ENCODE results near the gene CIITA.

DNA sequence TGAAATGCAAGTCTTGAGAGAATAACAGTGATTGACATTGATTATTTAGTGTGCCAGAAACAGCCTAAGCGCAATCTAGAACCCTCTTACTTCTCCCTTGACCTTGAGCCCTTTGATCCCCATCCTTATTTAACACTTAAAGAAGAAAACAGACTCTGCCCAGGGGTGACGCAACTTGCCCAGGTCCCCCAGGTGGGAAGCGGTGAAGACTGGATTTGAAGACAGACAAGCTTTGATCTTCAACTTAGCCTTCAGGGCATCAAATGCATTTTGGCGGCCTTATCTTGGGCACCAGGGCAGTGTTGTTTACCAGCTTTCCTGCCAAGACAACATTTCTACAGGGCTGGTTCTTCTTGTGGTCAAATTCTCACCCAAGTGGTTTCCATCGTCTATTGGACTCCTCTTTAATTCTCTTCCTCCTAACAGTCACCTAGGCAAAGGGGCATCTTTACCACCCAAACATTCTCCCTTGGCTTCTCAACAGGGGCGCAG, 8.9 kb upstream of the CIITA start:
- TF ChIP-seq, protein P1, sequence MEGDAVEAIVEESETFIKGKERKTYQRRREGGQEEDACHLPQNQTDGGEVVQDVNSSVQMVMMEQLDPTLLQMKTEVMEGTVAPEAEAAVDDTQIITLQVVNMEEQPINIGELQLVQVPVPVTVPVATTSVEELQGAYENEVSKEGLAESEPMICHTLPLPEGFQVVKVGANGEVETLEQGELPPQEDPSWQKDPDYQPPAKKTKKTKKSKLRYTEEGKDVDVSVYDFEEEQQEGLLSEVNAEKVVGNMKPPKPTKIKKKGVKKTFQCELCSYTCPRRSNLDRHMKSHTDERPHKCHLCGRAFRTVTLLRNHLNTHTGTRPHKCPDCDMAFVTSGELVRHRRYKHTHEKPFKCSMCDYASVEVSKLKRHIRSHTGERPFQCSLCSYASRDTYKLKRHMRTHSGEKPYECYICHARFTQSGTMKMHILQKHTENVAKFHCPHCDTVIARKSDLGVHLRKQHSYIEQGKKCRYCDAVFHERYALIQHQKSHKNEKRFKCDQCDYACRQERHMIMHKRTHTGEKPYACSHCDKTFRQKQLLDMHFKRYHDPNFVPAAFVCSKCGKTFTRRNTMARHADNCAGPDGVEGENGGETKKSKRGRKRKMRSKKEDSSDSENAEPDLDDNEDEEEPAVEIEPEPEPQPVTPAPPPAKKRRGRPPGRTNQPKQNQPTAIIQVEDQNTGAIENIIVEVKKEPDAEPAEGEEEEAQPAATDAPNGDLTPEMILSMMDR (IDR thresholded peaks at IDR 0.05; ENCODE audit: insufficient read depth, low read length, poor library complexity, severe bottlenecking) = no peak
- TF ChIP-seq EZH2phosphoT487 (conservative IDR thresholded peaks at IDR 0.05; ENCODE audit: low read length) = no peak

All from SU-DHL-6 (cell line).